A549 treated with AZD2906 at 1 μM for 4 hours (cell line): ENCODE measurements around the gene ZNF225. TPM values are rescaled to one million over a fixed set of nuclear protein-coding genes. Genes with fewer than 3 reads are reported as not detected.

Source experiments
- total RNA-seq: library from RNA; stranded (reverse); fragments of 200-300 nt; extraction: Qiagen RNA extraction; gene quantifications from 5 replicates; pipeline ENCODE4 v1.2.3, GENCODE V29; 2022

Gene ZNF225
- total RNA-seq, result 2.2 to 3.7 TPM (median 2.6 TPM) in 5 replicates

DNA sequence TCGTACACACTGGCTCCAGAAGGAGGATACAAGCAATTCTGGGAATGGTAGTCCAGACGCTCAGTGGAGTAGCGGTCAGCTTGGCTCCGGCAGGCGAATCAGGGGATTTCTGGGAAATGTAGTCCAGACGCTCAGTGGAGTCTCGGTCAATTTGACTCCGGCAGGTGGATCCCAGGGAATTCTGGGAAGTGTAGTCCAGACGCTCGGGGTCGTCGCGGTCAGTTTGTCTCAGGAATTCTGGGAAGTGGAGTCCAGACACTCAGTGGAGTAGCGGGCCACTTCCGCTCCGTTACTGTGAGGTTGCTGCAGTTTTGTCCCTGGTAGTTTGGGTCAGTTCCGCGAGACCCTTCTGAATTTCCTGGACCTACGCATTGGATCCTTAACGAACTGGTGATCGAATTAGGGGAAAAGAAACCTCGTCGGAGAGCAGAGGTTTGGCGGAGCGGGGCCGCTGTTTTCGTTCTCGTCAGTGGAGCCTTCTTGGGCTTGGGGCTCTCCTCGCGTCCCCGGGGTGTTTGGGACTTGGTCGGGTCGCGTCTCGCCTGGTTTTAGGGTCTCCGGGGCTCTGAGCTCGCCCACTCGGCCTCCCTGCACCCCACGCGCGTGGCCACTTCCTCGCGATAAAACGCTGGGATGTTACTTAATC is at the start of gene ZNF225:
Gene ZNF225, plus strand, starts transcription at position 262 of the 646 bp plus-strand sequence. CDS start 2,429 bp downstream, outside the sequence.

DNA sequence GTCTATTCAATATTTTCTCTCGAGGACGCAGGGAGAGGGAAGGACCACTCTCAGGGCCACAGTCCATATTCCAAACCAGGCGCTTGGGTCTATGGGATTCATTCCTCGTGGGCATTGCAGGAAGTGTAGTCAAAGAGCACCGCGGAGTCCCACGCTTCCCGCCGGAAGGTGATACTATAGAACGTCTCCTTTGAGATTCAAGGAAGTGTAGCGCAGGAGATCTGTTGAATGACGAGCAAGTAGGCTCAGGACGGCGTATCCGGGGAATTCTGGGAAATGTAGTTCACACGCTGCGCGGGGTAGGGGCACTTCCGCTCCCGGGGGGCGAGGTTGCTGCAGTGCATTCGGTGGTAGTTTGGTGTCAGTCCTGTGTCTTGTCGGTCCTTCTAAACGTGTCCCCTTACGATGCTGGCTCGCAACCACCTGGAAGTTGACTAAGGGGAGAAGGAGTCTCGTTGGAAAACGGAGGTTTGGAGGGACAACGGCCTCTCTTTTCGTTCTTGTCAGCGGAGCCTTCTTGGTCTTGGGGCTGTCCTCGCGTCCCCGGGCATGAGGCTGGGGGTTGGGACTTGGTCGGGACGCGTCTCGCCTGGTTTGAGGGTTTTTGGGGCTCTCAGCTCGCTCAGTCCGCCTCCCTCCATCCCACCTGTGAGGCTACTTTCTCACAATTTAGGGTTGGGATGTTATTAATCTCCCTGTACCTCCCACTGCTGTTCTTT is 41.2 kb upstream of the ZNF225 start, which contains the start of gene ZNF284:
Gene ZNF284, plus strand, starts transcription at position 336 of the 719 bp plus-strand sequence. CDS start 4,231 bp downstream, outside the sequence.

DNA sequence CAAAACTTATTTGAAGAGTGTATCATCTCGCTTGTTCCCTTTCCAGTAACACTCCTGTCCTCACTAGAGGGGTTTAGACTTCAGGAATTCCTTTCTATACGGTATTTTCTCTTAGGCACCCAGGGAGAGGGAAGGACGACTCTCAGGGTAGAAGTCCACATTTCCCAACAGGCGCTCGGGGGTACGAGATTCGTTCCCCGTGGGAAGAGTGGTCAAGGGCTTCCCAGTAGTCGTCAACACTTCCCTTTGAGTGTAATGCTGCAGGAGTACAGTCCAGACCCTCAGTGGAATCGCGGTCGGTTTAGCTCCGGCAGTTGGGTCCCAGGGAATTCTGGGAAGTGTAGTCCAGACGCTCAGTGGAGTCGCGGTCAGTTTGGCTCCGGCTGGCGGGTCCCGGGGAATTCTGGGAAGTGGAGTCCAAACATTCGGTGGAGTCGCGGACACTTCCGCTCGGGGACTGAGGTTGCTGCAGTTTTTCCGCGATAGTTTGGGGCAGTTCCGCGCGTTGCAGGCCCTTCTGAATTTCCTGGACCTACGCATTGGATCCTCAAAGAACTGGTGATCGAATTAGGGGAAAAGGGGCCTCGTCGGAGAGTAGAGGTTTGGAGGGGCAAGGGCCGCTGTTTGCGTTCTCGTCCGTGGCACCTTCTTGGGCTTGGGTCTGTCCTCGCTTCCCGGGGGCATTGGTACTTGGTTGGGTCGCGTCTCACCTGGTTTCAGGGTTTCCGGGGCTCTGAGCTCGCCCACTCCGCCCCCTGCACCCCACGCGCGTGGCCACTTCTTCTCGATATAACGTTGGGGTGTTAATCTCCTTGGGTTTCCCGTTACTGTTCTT is 19.1 kb upstream of the ZNF225 start, which contains the start of gene ZNF224:
Gene ZNF224, plus strand, starts transcription at position 431 of the 835 bp plus-strand sequence. CDS start 3,513 bp downstream, outside the sequence.

GRCh38 chr19:44141191-44142058 is 28.2 kb downstream of the ZNF225 start, which contains the start of gene ZNF234:
Gene ZNF234, plus strand, starts transcription at chr19:44141554. Its CDS starts 3,079 bp downstream, at chr19:44144633.

DNA sequence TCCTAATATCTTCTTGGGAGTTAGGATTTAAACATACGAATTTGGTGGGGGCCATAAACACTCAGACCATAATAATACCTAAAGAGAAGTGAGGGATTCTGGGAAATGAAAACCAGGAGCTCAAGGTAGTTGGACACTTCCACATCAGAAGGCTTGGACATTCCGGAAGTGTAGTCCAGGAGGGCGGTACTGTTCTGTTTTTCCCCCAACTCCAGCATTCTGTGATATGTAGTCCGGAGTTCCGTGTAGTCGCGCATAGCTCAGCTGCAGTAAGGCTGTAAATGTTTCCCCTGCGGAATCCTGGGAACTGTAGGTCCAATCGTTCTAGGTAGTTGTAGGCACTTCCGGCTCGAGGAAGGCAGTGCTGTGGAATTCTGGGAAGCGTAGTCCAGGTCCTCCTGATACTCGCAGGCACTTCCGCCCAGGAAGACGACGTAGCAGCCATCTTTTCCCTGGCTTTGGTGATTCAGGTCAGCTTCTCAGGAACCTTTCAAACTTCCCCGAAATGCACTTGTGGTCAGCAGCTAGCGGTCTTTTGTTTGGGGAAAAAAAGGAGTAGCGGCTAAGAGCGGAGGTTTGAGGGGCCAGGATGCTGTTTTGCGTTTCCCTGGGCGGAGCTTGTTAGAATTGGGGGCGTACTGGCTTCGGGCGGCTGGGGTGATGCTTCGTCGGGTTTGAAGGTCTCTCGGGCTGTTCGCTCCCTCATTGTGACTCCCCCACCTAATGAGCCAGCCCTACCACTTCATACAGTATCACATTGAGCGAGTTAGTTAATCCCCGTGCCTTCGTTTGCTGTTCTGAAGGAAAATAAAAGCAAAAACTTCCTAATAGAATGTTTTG is 51.7 kb downstream of the ZNF225 start, which contains the start of gene ZNF226:
Gene ZNF226, plus strand, starts transcription at position 428 of the 840 bp plus-strand sequence. CDS start 4,981 bp downstream, outside the sequence.

Other genes with a start within 250 kb of the ZNF225 start
- 0.10 to 0.20 TPM (median 0.18 TPM) in 5 replicates for gene ZNF404, start 229.4 kb upstream of the ZNF225 start, total RNA-seq
- 9.1 to 11.6 TPM (median 9.6 TPM) in 5 replicates for gene ZNF45, start 178.1 kb upstream of the ZNF225 start, total RNA-seq
- 0.61 to 0.78 TPM (median 0.64 TPM) in 5 replicates for gene ZNF221, start 162.2 kb upstream of the ZNF225 start, total RNA-seq
- gene ZNF155, start 129.2 kb upstream of the ZNF225 start, total RNA-seq, result 2.3 to 3.9 TPM (median 2.7 TPM) in 5 replicates
- 2.5 to 3.0 TPM (median 2.9 TPM) in 5 replicates for gene ZNF230, start 110.4 kb upstream of the ZNF225 start, total RNA-seq
- 2.9 to 4.7 TPM (median 3.3 TPM) in 5 replicates for gene ZNF222, start 88.0 kb upstream of the ZNF225 start, total RNA-seq
- 1.9 to 4.0 TPM (median 3.2 TPM) in 5 replicates for gene ZNF223, start 61.4 kb upstream of the ZNF225 start, total RNA-seq
- gene ZNF284, start 41.2 kb upstream of the ZNF225 start, total RNA-seq, result 0.30 to 0.55 TPM (median 0.38 TPM) in 5 replicates
- gene ZNF224, start 19.0 kb upstream of the ZNF225 start, total RNA-seq, result 7.7 to 12.2 TPM (median 9.0 TPM) in 5 replicates
- 1.4 to 2.3 TPM (median 2.0 TPM) in 5 replicates for gene ZNF234, start 28.2 kb downstream of the ZNF225 start, total RNA-seq
- gene ZNF226, start 51.7 kb downstream of the ZNF225 start, total RNA-seq, result 17.2 to 21.5 TPM (median 18.9 TPM) in 5 replicates
- gene ZNF227, start 99.1 kb downstream of the ZNF225 start, total RNA-seq, result 9.7 to 12.9 TPM (median 10.0 TPM) in 5 replicates
- 0.40 to 0.79 TPM (median 0.50 TPM) in 5 replicates for gene ZNF233, start 146.5 kb downstream of the ZNF225 start, total RNA-seq
- 2.6 to 3.4 TPM (median 2.8 TPM) in 5 replicates for gene ZNF235, start 191.6 kb downstream of the ZNF225 start, total RNA-seq
- 1.6 to 2.3 TPM (median 1.8 TPM) in 5 replicates for gene ZNF112, start 243.3 kb downstream of the ZNF225 start, total RNA-seq